ENCODE measurements around the gene AMZ1. TPM values are rescaled to one million over a fixed set of nuclear protein-coding genes. Genes with fewer than 3 reads are reported as not detected.

AMZ1 gene
- total RNA-seq, 2 donors from 2014 or later, result 0.66 to 1.6 TPM

DNA sequence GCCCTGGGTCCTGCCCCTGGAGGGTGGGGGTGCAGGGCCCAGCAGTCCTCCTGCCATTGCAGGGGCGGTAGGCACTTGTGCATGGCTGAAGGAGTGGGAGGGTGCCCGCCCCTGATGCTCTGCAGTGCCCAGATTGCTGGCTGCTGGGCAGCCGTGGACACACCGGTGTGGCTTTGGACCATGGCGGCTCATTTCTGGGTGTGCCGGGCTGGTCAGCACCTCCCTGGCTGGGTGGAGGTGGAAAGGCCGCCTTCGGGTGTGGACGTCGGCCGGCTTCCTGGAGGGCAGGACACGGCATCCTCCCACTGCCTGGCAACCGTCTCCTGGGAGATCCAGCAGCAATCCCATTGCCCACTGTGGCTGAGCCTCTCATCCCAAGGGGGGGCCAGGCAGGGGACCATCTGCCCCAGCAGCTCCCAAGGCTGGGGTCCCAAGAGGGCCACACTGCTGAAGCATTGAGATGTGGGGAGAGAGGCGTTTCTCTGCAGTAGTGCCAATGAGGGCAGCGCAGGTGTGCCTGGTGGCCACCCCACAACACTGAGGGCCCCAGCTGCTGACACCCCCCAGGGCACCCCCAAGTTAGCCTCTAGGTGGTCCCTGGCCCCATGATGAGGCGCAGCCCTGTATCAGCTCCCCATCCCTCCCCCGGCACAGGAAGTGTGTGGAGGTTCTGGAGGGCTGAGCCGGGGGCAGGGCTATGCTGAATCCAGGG is 43.3 kb upstream of the AMZ1 start:
- Mint-ChIP-seq H3K9me3 (no peaks in the 10 kb centered on the region), H3K4me1 (peaks cover 9% of the 10 kb centered on the region), H3K4me3 (no peak overlapping the region)

GRCh38 chr7:2645274-2645868 is 42.6 kb upstream of the AMZ1 start:
- Histone ChIP-seq H3K27ac (ENCODE audit: low read depth, low read length) (peak overlapping the region; percentile 78), H3K27me3 (ENCODE audit: control insufficient read depth, insufficient read depth, low read length, poor library complexity, severe bottlenecking) (no peaks in the 10 kb centered on the region), H3K9ac (ENCODE audit: extremely low read depth, low read length, poor library complexity, severe bottlenecking) (no peak overlapping the region), H3K9me3 (ENCODE audit: control insufficient read depth, low read length) (no peaks in the 10 kb centered on the region), H3K4me1 (ENCODE audit: control insufficient read depth, insufficient read depth, low read length) (no peaks in the 10 kb centered on the region), H3K36me3 (ENCODE audit: control insufficient read depth, insufficient read depth, low read length) (peaks cover 17% of the 10 kb centered on the region), H3K4me3 (ENCODE audit: low read length) (no peak overlapping the region)
- WGBS, 2 experiments (ENCODE audit: insufficient coverage in 1 of 2, insufficient read length in 1 of 2), result 72 to 88% methylated on average over 13 to 14 of the region's 14 CpGs
- TF ChIP-seq CTCF (conservative IDR thresholded peaks at IDR 0.05), result no peak
- Mint-ChIP-seq H3K4me3 (no peak overlapping the region), H3K36me3 (ENCODE audit: low read depth) (peaks cover 4% of the 10 kb centered on the region), H3K27ac (peak overlapping the region; percentile 87), H3K9me3 (no peaks in the 10 kb centered on the region), H3K4me1 (peaks cover 9% of the 10 kb centered on the region), H3K27me3 (ENCODE audit: insufficient read depth) (no peaks in the 10 kb centered on the region)
- peak; percentile 70 for DNase-seq

More for the DNA sequence above, 43.3 kb upstream of the AMZ1 start:
- Mint-ChIP-seq H3K36me3 (ENCODE audit: low read depth) (peaks cover 3% of the 10 kb centered on the region), H3K27ac (peak overlapping the region; percentile 87), H3K27me3 (ENCODE audit: insufficient read depth) (no peaks in the 10 kb centered on the region)
- no peak for TF ChIP-seq CTCF (conservative IDR thresholded peaks at IDR 0.05)
- no peaks in the 10 kb centered on the region for H3K4me1 ChIP-seq (ENCODE audit: control insufficient read depth, insufficient read depth, low read length)
- peak overlapping the region; percentile 78 for H3K27ac ChIP-seq (ENCODE audit: low read depth, low read length)
- 90 to 100% methylated on average over 1 to 18 of the region's 18 CpGs for WGBS, 2 experiments (ENCODE audit: insufficient coverage in 1 of 2, insufficient read length in 1 of 2)
- H3K4me3 ChIP-seq (ENCODE audit: low read length), result no peak overlapping the region
- H3K9me3 ChIP-seq (ENCODE audit: control insufficient read depth, low read length), result no peaks in the 10 kb centered on the region
- H3K9ac ChIP-seq (ENCODE audit: extremely low read depth, low read length, poor library complexity, severe bottlenecking), result no peak overlapping the region
- H3K36me3 ChIP-seq (ENCODE audit: control insufficient read depth, insufficient read depth, low read length), result peaks cover 13% of the 10 kb centered on the region
- DNase-seq, result peak; percentile 57
- H3K27me3 ChIP-seq (ENCODE audit: control insufficient read depth, insufficient read depth, low read length, poor library complexity, severe bottlenecking), result no peaks in the 10 kb centered on the region

DNA sequence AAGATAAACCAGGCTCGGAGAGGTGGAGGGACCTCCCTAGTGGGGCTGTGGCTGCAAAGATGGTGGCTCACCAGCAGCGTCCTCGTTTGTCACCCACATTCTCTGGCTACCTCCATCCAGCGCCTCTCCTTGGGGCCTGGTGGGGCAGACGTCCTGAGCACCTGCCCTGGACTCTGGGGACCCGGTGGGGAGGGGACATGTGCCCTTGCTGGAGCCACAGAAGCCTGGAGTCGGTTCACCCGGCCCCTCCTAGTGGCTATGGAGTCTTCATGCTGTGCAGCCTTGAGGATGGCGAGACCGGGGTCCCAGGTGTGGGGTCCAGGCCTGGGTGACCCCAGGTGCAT is 41.7 kb upstream of the AMZ1 start:
- Histone ChIP-seq H3K36me3 (ENCODE audit: control insufficient read depth, insufficient read depth, low read length) (peaks cover 17% of the 10 kb centered on the region), H3K4me3 (ENCODE audit: low read length) (no peak overlapping the region), H3K9me3 (ENCODE audit: control insufficient read depth, low read length) (no peaks in the 10 kb centered on the region), H3K27ac (ENCODE audit: low read depth, low read length) (no peak overlapping the region), H3K4me1 (ENCODE audit: control insufficient read depth, insufficient read depth, low read length) (no peaks in the 10 kb centered on the region), H3K9ac (ENCODE audit: extremely low read depth, low read length, poor library complexity, severe bottlenecking) (no peak overlapping the region), H3K27me3 (ENCODE audit: control insufficient read depth, insufficient read depth, low read length, poor library complexity, severe bottlenecking) (no peaks in the 10 kb centered on the region)
- H3K9me3 Mint-ChIP-seq, result no peaks in the 10 kb centered on the region
- no peak for TF ChIP-seq CTCF (conservative IDR thresholded peaks at IDR 0.05)
- peaks cover 10% of the 10 kb centered on the region for H3K36me3 Mint-ChIP-seq (ENCODE audit: low read depth)
- no peak for DNase-seq
- H3K4me1 Mint-ChIP-seq, result peaks cover 9% of the 10 kb centered on the region
- no peak overlapping the region for H3K27ac Mint-ChIP-seq
- 93 to 96% methylated on average over 5 to 10 of the region's 10 CpGs for WGBS, 2 experiments (ENCODE audit: insufficient coverage in 1 of 2, insufficient read length in 1 of 2)
- H3K4me3 Mint-ChIP-seq, result no peak overlapping the region
- H3K27me3 Mint-ChIP-seq (ENCODE audit: insufficient read depth), result no peaks in the 10 kb centered on the region

All from endodermal cell (in vitro differentiated cells).